NB4 (cell line): Measurements from ENCODE around the gene MLLT6.

ENCODE experiments used
- CTCF ChIP-seq: IDR thresholded peaks from one replicate; pipeline ENCODE4 v1.5.1; 2012; ENCODE audit warnings: low read depth, low read length
- MAX ChIP-seq: IDR thresholded peaks from 2 replicates; pipeline ENCODE4 v1.6.1; 2011; ENCODE audit warnings: low read depth, low read length
- MYC ChIP-seq: IDR thresholded peaks from 2 replicates; pipeline ENCODE4 v1.6.1; 2011; ENCODE audit warnings: low read depth, low read length
- POLR2A ChIP-seq: IDR thresholded peaks from 2 replicates; pipeline ENCODE4 v1.6.1; 2011; ENCODE audit warnings: mild to moderate bottlenecking; ENCODE audit not compliant: insufficient read length; ENCODE audit errors: extremely low read depth

- TF ChIP-seq CTCF (no peak), POLR2A (no peak), MAX (no peak), MYC (no peak)
These were observed 47.0 kb upstream of the MLLT6 start for GRCh38 chr17:38657824-38658740.
